IMR-90 (cell line): ENCODE measurements around the gene ABTB1. TPM values are rescaled to one million over a fixed set of nuclear protein-coding genes. Genes with fewer than 3 reads are reported as not detected.

Source experiments
- ATAC-seq: fragments of 200-7000 bp; cut with Tn5 transposase; 2 replicates; pipeline ENCODE4 v1.9.1; 2020; ENCODE audit warnings: low read depth, mild to moderate bottlenecking, moderate library complexity
- BruUV-seq: library from RNA; stranded (reverse); fragments of 400-500 nt; replicated peaks from 2 replicates; lab custom pipeline; 2021; lab: Mats Ljungman, UMichigan
- CTCF ChIA-PET: fragments of 300-600 bp; formaldehyde crosslinking; extraction: SDS; loops from one replicate; lab custom pipeline; 2021; ENCODE audit warnings: antibody characterized with exemption; lab: Yijun Ruan, JAX
- POLR2A ChIA-PET: fragments of 300-600 bp; sonication (Branson Sonifier 250); formaldehyde crosslinking; loops from one replicate; lab custom pipeline; 2022; ENCODE audit warnings: antibody characterized with exemption; ENCODE audit not compliant: unreplicated experiment; lab: Charles Lee
- DNase-seq: peaks from one replicate; pipeline ENCODE4 v3.0.0; 2013
- H2AFZ ChIP-seq: replicated peaks from 2 replicates; pipeline ENCODE3; 2013; ENCODE audit warnings: low read length, mild to moderate bottlenecking; ENCODE audit not compliant: poor library complexity
- H2AK5ac ChIP-seq: 2 replicates; pipeline ENCODE4 v1.6.1; 2013; ENCODE audit warnings: low read depth, low read length, inconsistent platforms
- H2AK9ac ChIP-seq: replicated peaks from 2 replicates; pipeline ENCODE3; 2013; ENCODE audit warnings: mild to moderate bottlenecking, low read depth, low read length, moderate library complexity; ENCODE audit not compliant: poor library complexity
- H2BK120ac ChIP-seq: 2 replicates; pipeline ENCODE4 v1.6.1; 2013; ENCODE audit warnings: low read depth, low read length, inconsistent platforms
- H2BK15ac ChIP-seq: 3 replicates; pipeline ENCODE4 v1.6.1; 2013; ENCODE audit warnings: low read depth, low read length, inconsistent platforms
- H2BK20ac ChIP-seq: 2 replicates; pipeline ENCODE4 v1.6.1; 2013; ENCODE audit warnings: low read depth, mild to moderate bottlenecking, inconsistent platforms, low read length, moderate library complexity
- H2BK5ac ChIP-seq: 2 replicates; pipeline ENCODE4 v1.6.1; 2013; ENCODE audit warnings: mild to moderate bottlenecking, low read depth, low read length, inconsistent platforms; ENCODE audit not compliant: poor library complexity, severe bottlenecking
- H3K14ac ChIP-seq: replicated peaks from 2 replicates; pipeline ENCODE4 v1.6.1; 2013; ENCODE audit warnings: low read depth, low read length, inconsistent platforms
- H3K18ac ChIP-seq: 2 replicates; pipeline ENCODE4 v1.6.1; 2013; ENCODE audit warnings: low read depth, low read length, control low read depth
- H3K23ac ChIP-seq: 2 replicates; pipeline ENCODE4 v1.6.1; 2013; ENCODE audit warnings: low read depth, low read length, inconsistent platforms
- H3K27ac ChIP-seq: 2 replicates; pipeline ENCODE4 v1.5.1; 2013; ENCODE audit warnings: mild to moderate bottlenecking, control low read depth, low read length; ENCODE audit not compliant: insufficient read depth
- H3K27me3 ChIP-seq: 2 replicates; pipeline ENCODE4 v1.6.1; 2013; ENCODE audit warnings: low read length; ENCODE audit not compliant: control insufficient read depth, insufficient read depth
- H3K36me3 ChIP-seq: 2 replicates; pipeline ENCODE4 v1.6.1; 2013; ENCODE audit warnings: low read length, mixed read lengths; ENCODE audit not compliant: control insufficient read depth, insufficient read depth
- H3K4ac ChIP-seq: 2 replicates; pipeline ENCODE4 v1.6.1; 2013; ENCODE audit warnings: low read depth, low read length, inconsistent platforms
- H3K4me1 ChIP-seq: 2 replicates; pipeline ENCODE4 v1.6.1; 2013; ENCODE audit warnings: low read length, mixed read lengths; ENCODE audit not compliant: control insufficient read depth, insufficient read depth
- H3K4me2 ChIP-seq: 2 replicates; pipeline ENCODE4 v1.6.1; 2013; ENCODE audit warnings: low read depth, mild to moderate bottlenecking, control low read depth, low read length, moderate library complexity
- H3K4me3 ChIP-seq: 2 replicates; pipeline ENCODE4 v1.5.1; 2013; ENCODE audit warnings: low read depth, mild to moderate bottlenecking, control low read depth, low read length, moderate library complexity; ENCODE audit not compliant: insufficient read depth
- H3K56ac ChIP-seq: 2 replicates; pipeline ENCODE4 v1.6.1; 2013; ENCODE audit warnings: low read length, inconsistent platforms; ENCODE audit not compliant: insufficient read depth; ENCODE audit errors: extremely low read depth
- H3K79me1 ChIP-seq, 2 experiments: 2 replicates each; pipeline ENCODE4 v1.6.1; 2013; ENCODE audit warnings: low read length in 2 of 2, inconsistent platforms in 1 of 2, low read depth in 1 of 2
- H3K9ac ChIP-seq: 2 replicates; pipeline ENCODE4 v1.6.1; 2013; ENCODE audit warnings: low read depth, low read length, control low read depth
- H3K9me1 ChIP-seq: 2 replicates; pipeline ENCODE4 v1.6.1; 2013; ENCODE audit warnings: low read length, inconsistent platforms; ENCODE audit not compliant: insufficient read depth
- H3K9me3 ChIP-seq: 2 replicates; pipeline ENCODE4 v1.6.1; 2013; ENCODE audit warnings: low read length; ENCODE audit not compliant: control insufficient read depth, insufficient read depth
- H4K20me1 ChIP-seq: 2 replicates; pipeline ENCODE4 v1.6.1; 2013; ENCODE audit warnings: low read length, inconsistent platforms; ENCODE audit not compliant: insufficient read depth
- H4K5ac ChIP-seq: 2 replicates; pipeline ENCODE4 v1.6.1; 2013; ENCODE audit warnings: mild to moderate bottlenecking, low read depth, low read length, control low read depth
- H4K8ac ChIP-seq, 2 experiments: 2 replicates each; pipeline ENCODE4 v1.6.1; 2013; ENCODE audit warnings: low read depth in 2 of 2, low read length in 2 of 2, control low read depth in 1 of 2, inconsistent platforms in 1 of 2
- H4K91ac ChIP-seq: 2 replicates; pipeline ENCODE4 v1.6.1; 2013; ENCODE audit warnings: low read depth, low read length, inconsistent platforms; ENCODE audit not compliant: insufficient read depth
- BHLHE40 ChIP-seq: fragments of 150-350 bp; IDR thresholded peaks from 2 replicates; pipeline ENCODE4 v1.6.1; 2016; ENCODE audit warnings: mild to moderate bottlenecking, low read depth, low read length
- CHD1 ChIP-seq: IDR thresholded peaks from 2 replicates; pipeline ENCODE4 v1.6.1; 2012; ENCODE audit warnings: low read depth, low read length, improper control_type of control experiment
- MAFK ChIP-seq: IDR thresholded peaks from 2 replicates; pipeline ENCODE4 v1.6.1; 2012; ENCODE audit warnings: low read depth, low read length, improper control_type of control experiment
- MXI1 ChIP-seq: IDR thresholded peaks from 2 replicates; pipeline ENCODE4 v1.6.1; 2012; ENCODE audit warnings: low read depth, mild to moderate bottlenecking, low read length, moderate library complexity, borderline replicate concordance
- NFE2L2 ChIP-seq: fragments of 150-350 bp; IDR thresholded peaks from 2 replicates; pipeline ENCODE4 v1.6.1; 2016; ENCODE audit warnings: low read depth, mild to moderate bottlenecking, low read length
- RFX5 ChIP-seq: IDR thresholded peaks from 2 replicates; pipeline ENCODE4 v1.8.0; 2012; ENCODE audit warnings: low read depth, mild to moderate bottlenecking, low read length, moderate library complexity
- WGBS, 2 experiments: methylation state at CpG; one replicate each; pipeline versions ENCODE4 v1.1.5 to v1.1.7; 2013; ENCODE audit warnings: missing lambda C conversion rate in 2 of 2; ENCODE audit not compliant: insufficient read length in 1 of 2; ENCODE audit errors: extremely low coverage in 2 of 2; 5-methylcytosine and 5-hydroxymethylcytosine counted together
- dilution Hi-C: fragments of 300-500 bp; cut with HindIII; formaldehyde crosslinking; loops from one replicate; pipeline ENCODE4 v1.14.3; 2018; ENCODE audit warnings: low sequenced_read_pairs; ENCODE audit not compliant: unreplicated experiment
- in situ Hi-C: fragments of 300-500 bp; cut with MboI; formaldehyde crosslinking; loops from 3 replicates; pipeline ENCODE4 v1.14.3; 2019; ENCODE audit warnings: low sequenced_read_pairs, inconsistent platforms, mixed read lengths
- intact Hi-C: fragments of 100-400 bp; cut with micrococcal nuclease; formaldehyde crosslinking; loops from 2 replicates; pipeline ENCODE4 v1.10.0; 2022
- polyA plus RNA-seq, 3 experiments: library from polyadenylated mRNA; depleted of rRNA; stranded (reverse); fragments of >200 nt; gene quantifications; 2 replicates each; pipeline ENCODE4 v1.2.3, GENCODE V29; 2012; ENCODE audit warnings: low replicate concordance in 1 of 3
- total RNA-seq: library from RNA; depleted of rRNA; stranded (reverse); fragments of >200 nt; gene quantifications from 2 replicates; pipeline ENCODE4 v1.2.3, GENCODE V29; 2012
- TF ChIP-seq, protein P1 (sequence below): fragments of 150-350 bp; IDR thresholded peaks from 2 replicates; pipeline ENCODE4 v1.6.1; 2017; ENCODE audit warnings: mild to moderate bottlenecking, antibody characterized with exemption, low read length, low read depth
- TF ChIP-seq, protein P2 (sequence below): conservative IDR thresholded peaks from 2 replicates; pipeline ENCODE4 v1.5.1; 2012; ENCODE audit warnings: mild to moderate bottlenecking, low read depth, low read length, improper control_type of control experiment

The ABTB1 gene
- total and polyA plus RNA-seq, 2 of the 4 experiments (the other 2 are of a cell fraction): 3.2 to 23.0 TPM

DNA sequence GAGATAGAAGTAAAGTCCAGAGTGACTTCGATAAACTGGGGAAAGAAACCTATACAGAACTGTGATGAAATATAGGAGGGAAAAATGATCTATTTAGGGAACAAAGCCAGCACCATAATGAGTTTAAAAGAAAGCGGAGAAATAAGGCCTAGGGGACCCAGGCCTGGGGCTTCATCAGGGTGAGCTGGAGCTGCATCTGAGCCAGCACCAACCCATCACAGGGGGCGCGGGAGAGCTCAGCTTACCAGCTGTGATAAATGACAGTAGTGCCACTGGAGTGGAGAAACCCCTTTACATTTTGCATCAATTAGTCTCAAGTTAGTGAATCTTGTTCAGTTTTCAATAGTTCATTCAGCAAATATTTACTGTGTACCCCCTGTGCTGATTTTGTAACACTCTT lies 22.5 kb upstream of the ABTB1 start:
- no peak overlapping the region for H3K23ac ChIP-seq
- H3K4me2 ChIP-seq: no peak overlapping the region
- no peaks in the 10 kb centered on the region for H3K79me1 ChIP-seq
- no peak overlapping the region for H3K56ac ChIP-seq
- no peak overlapping the region for H2BK120ac ChIP-seq
- no peaks in the 10 kb centered on the region for H3K9me1 ChIP-seq
- H3K27ac ChIP-seq: no peak overlapping the region
- H4K91ac ChIP-seq: no peak overlapping the region
- ChIA-PET POLR2A (interaction anchor here (0.5 kb wide), 1 partner anchor 480 kb away, joined by 3 read pairs; no protein-coding TSS in a partner anchor), CTCF (interaction anchor here (1.6 kb wide), 1 partner anchor 309 kb away, joined by 5 read pairs; no protein-coding TSS in a partner anchor)
- no peak overlapping the region for H3K18ac ChIP-seq
- H2BK20ac ChIP-seq: no peak overlapping the region
- no peak overlapping the region for H2AFZ ChIP-seq
- H3K4ac ChIP-seq: no peak overlapping the region
- no peak overlapping the region for H2BK5ac ChIP-seq
- H4K8ac ChIP-seq: no peak overlapping the region
- no peak overlapping the region for H4K5ac ChIP-seq
- H3K27me3 ChIP-seq: peaks cover 12% of the 10 kb centered on the region
- dilution Hi-C loops (no loop called here), intact Hi-C loops (loop anchor here (5.0 kb wide), 1 partner anchor 482 kb away; no protein-coding TSS in a partner anchor), in situ Hi-C loops (loop anchor here (10.0 kb wide), 1 partner anchor 315 kb away; no protein-coding TSS in a partner anchor)
- TF ChIP-seq CHD1 (no peak), MAFK (no peak), NFE2L2 (no peak), BHLHE40 (no peak), RFX5 (no peak), MXI1 (no peak)
- TF ChIP-seq, protein P1, sequence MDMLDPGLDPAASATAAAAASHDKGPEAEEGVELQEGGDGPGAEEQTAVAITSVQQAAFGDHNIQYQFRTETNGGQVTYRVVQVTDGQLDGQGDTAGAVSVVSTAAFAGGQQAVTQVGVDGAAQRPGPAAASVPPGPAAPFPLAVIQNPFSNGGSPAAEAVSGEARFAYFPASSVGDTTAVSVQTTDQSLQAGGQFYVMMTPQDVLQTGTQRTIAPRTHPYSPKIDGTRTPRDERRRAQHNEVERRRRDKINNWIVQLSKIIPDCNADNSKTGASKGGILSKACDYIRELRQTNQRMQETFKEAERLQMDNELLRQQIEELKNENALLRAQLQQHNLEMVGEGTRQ: no peak
- TF ChIP-seq, protein P2, sequence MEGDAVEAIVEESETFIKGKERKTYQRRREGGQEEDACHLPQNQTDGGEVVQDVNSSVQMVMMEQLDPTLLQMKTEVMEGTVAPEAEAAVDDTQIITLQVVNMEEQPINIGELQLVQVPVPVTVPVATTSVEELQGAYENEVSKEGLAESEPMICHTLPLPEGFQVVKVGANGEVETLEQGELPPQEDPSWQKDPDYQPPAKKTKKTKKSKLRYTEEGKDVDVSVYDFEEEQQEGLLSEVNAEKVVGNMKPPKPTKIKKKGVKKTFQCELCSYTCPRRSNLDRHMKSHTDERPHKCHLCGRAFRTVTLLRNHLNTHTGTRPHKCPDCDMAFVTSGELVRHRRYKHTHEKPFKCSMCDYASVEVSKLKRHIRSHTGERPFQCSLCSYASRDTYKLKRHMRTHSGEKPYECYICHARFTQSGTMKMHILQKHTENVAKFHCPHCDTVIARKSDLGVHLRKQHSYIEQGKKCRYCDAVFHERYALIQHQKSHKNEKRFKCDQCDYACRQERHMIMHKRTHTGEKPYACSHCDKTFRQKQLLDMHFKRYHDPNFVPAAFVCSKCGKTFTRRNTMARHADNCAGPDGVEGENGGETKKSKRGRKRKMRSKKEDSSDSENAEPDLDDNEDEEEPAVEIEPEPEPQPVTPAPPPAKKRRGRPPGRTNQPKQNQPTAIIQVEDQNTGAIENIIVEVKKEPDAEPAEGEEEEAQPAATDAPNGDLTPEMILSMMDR: no peak
- peaks cover under 1% of the 10 kb centered on the region; the same call in 1 of the 2 replicates for H3K4me1 ChIP-seq
- no peak overlapping the region for H3K4me3 ChIP-seq
- H3K14ac ChIP-seq: no peak overlapping the region
- ATAC-seq: no peak
- no peak for DNase-seq
- H3K9ac ChIP-seq: no peak overlapping the region
- no peak overlapping the region for H2AK5ac ChIP-seq
- no peaks in the 10 kb centered on the region for H4K20me1 ChIP-seq
- H3K9me3 ChIP-seq: no peaks in the 10 kb centered on the region
- H2BK15ac ChIP-seq: no peak overlapping the region
- H3K36me3 ChIP-seq: no peaks in the 10 kb centered on the region
- WGBS, 2 experiments: 100% methylated on average over 1 of the region's 4 CpGs; no CpG with 5 or more reads in 1 of the 2 experiments
- no peak overlapping the region for H2AK9ac ChIP-seq
- BruUV-seq: no TSS peak
